GM12878 (cell line): ENCODE results near the gene AGK. TPM values are rescaled to one million over a fixed set of nuclear protein-coding genes. Genes with fewer than 3 reads are reported as not detected.
A peak's percentile ranks its signal among the peaks of the same experiment; 100 is the strongest.

ENCODE experiments used
- ATAC-seq: fragments of 200-7000 bp; cut with Tn5 transposase; 3 replicates; pipeline ENCODE4 v1.9.1; 2020; ENCODE audit warnings: mild to moderate bottlenecking, moderate library complexity
- BruUV-seq: library from RNA; stranded (reverse); fragments of 400-500 nt; replicated peaks from 2 replicates; lab custom pipeline; 2021; lab: Mats Ljungman, UMichigan
- CTCF ChIA-PET: fragments of 300-600 bp; sonication (Branson Sonifier 250); formaldehyde crosslinking; extraction: SDS; loops from one replicate; lab custom pipeline; 2021; ENCODE audit warnings: inconsistent platforms; lab: Yijun Ruan, JAX
- POLR2A ChIA-PET: fragments of 350-600 bp; formaldehyde crosslinking; extraction: SDS; loops from one replicate; lab custom pipeline; 2021; ENCODE audit warnings: inconsistent platforms; lab: Charles Lee
- RAD21 ChIA-PET: fragments of 300-600 bp; sonication (Branson Sonifier 250); formaldehyde crosslinking; loops from one replicate; lab custom pipeline; 2023; ENCODE audit warnings: antibody characterized with exemption; ENCODE audit not compliant: unreplicated experiment; lab: Charles Lee
- SMC1A ChIA-PET: fragments of 300-600 bp; sonication (Branson Sonifier 250); formaldehyde crosslinking; loops from one replicate; lab custom pipeline; 2023; ENCODE audit not compliant: unreplicated experiment, uncharacterized antibody; lab: Charles Lee
- DNase-seq: peaks from one replicate; pipeline ENCODE4 v3.0.0-alpha.2; 2011; ENCODE audit warnings: low read depth, low spot score
- FAIRE-seq: peaks from 3 replicates; lab custom pipeline; 2011; peaks lifted over from hg19 to GRCh38; lab: Jason Lieb, UNC
- H2AFZ ChIP-seq: 2 replicates; pipeline ENCODE4 v1.6.0; 2011; ENCODE audit warnings: low read depth, low read length, control low read depth; ENCODE audit not compliant: control insufficient read depth
- H3K27ac ChIP-seq: 2 replicates; pipeline ENCODE4 v1.5.1; 2011; ENCODE audit warnings: control low read depth; ENCODE audit not compliant: control insufficient read depth, insufficient read depth
- H3K27me3 ChIP-seq, 2 experiments: replicated peaks in 1 of 2; 2 replicates each; pipeline versions ENCODE4 v1.6.0 to v1.6.1; 2011; ENCODE audit warnings: low read length in 1 of 2; ENCODE audit not compliant: control insufficient read depth in 2 of 2, insufficient read depth in 2 of 2
- H3K36me3 ChIP-seq, 2 experiments: 2 replicates each; pipeline ENCODE4 v1.5.1; 2011; ENCODE audit warnings: low read length in 1 of 2; ENCODE audit not compliant: control insufficient read depth in 2 of 2, insufficient read depth in 2 of 2
- H3K4me1 ChIP-seq: 2 replicates; pipeline ENCODE4 v1.6.1; 2011; ENCODE audit warnings: mild to moderate bottlenecking, low read length, moderate library complexity, mixed read lengths; ENCODE audit not compliant: control insufficient read depth, insufficient read depth
- H3K4me2 ChIP-seq: 2 replicates; pipeline ENCODE4 v1.6.0; 2011; ENCODE audit warnings: control low read depth; ENCODE audit not compliant: control insufficient read depth, insufficient read depth
- H3K4me3 ChIP-seq: fragments of 200-600 bp; sonication (generic); 2 replicates; pipeline ENCODE4 v1.5.1; 2016
- H3K79me2 ChIP-seq: 2 replicates; pipeline ENCODE4 v1.6.0; 2011; ENCODE audit warnings: low read length; ENCODE audit not compliant: control insufficient read depth, insufficient read depth
- H3K9ac ChIP-seq: 2 replicates; pipeline ENCODE4 v1.8.0; 2011; ENCODE audit warnings: low read length, control low read depth, mixed read lengths; ENCODE audit not compliant: control insufficient read depth, insufficient read depth
- H3K9me3 ChIP-seq: replicated peaks from 3 replicates; pipeline ENCODE4 v1.5.1; 2011; ENCODE audit warnings: mild to moderate bottlenecking, low read length; ENCODE audit not compliant: control insufficient read depth, insufficient read depth
- H4K20me1 ChIP-seq: 2 replicates; pipeline ENCODE4 v1.6.0; 2011; ENCODE audit not compliant: control insufficient read depth, insufficient read depth
- BMI1 ChIP-seq: fragments of 450-650 bp; IDR thresholded peaks from 2 replicates; pipeline ENCODE4 v1.6.1; 2016; ENCODE audit warnings: mild to moderate bottlenecking, moderate library complexity, borderline replicate concordance
- HCFC1 ChIP-seq: fragments of 150-350 bp; IDR thresholded peaks from 2 replicates; pipeline ENCODE4 v1.6.1; 2014; ENCODE audit warnings: low read length
- HSF1 ChIP-seq: fragments of 150-350 bp; IDR thresholded peaks from 2 replicates; pipeline ENCODE4 v1.6.1; 2014; ENCODE audit warnings: mild to moderate bottlenecking, low read depth, low read length
- MEF2B ChIP-seq: fragments of 450-650 bp; IDR thresholded peaks from 2 replicates; pipeline ENCODE4 v1.6.1; 2018; ENCODE audit warnings: mild to moderate bottlenecking, moderate library complexity; ENCODE audit not compliant: partially characterized antibody, poor library complexity, severe bottlenecking
- NFIC ChIP-seq: IDR thresholded peaks from 2 replicates; pipeline ENCODE4 v1.6.1; 2012; ENCODE audit warnings: low read depth, mild to moderate bottlenecking, inconsistent platforms, low read length, moderate library complexity
- SRF ChIP-seq, 2 experiments: IDR thresholded peaks; 2 replicates each; pipeline ENCODE4 v1.6.1; 2011; ENCODE audit warnings: low read depth in 2 of 2, low read length in 2 of 2, mild to moderate bottlenecking in 1 of 2, moderate library complexity in 1 of 2
- STAT3 ChIP-seq: IDR thresholded peaks from 2 replicates; pipeline ENCODE4 v1.6.1; 2011; ENCODE audit warnings: low read depth, low read length, improper control_type of control experiment
- TCF7 ChIP-seq: IDR thresholded peaks from 2 replicates; pipeline ENCODE4 v1.6.1; 2014; ENCODE audit warnings: antibody characterized with exemption, borderline replicate concordance
- WGBS: methylation state at CpG from one replicate; pipeline ENCODE4 v1.1.6; 2016; ENCODE audit warnings: low lambda C conversion rate; ENCODE audit not compliant: insufficient replicate concordance, insufficient coverage; ENCODE audit errors: missing lambda C conversion rate; 5-methylcytosine and 5-hydroxymethylcytosine counted together
- in situ Hi-C: fragments of 300-500 bp; cut with MboI; formaldehyde crosslinking; loops from 9 replicates; pipeline ENCODE4 v1.14.3; 2018; ENCODE audit warnings: mixed read lengths
- intact Hi-C: fragments of 100-400 bp; cut with micrococcal nuclease; formaldehyde crosslinking; loops from one replicate; pipeline ENCODE4 v1.14.2; 2022; ENCODE audit not compliant: unreplicated experiment
- polyA plus RNA-seq, 11 experiments: library from polyadenylated mRNA; depleted of rRNA in 4 of 11; unstranded in 6 of 11; stranded (reverse) in 5 of 11; fragments of >200 nt; fragmentation: Nextera tagmentation in 4 of 11; fragmentation: Illumina TruSeq in 1 of 11; extraction: Ambion mirVana in 4 of 11; extraction: Trizol in 1 of 11; gene quantifications; 1 replicate in 1 of 11; 2 replicates in 10 of 11; pipeline versions ENCODE4 v1.2.1 to v1.2.3, GENCODE V29; 2011 to 2016; ENCODE audit warnings: inconsistent platforms in 2 of 11, missing spikeins in 2 of 11, low read depth in 1 of 11
- total RNA-seq, 4 experiments: library from RNA; depleted of rRNA in 3 of 4; stranded (reverse); fragments of >200 nt in 3 of 4; fragmentation: Illumina TruSeq in 1 of 4; extraction: Trizol in 1 of 4; gene quantifications; 2 replicates each; pipeline versions ENCODE4 v1.2.1 to v1.2.3, GENCODE V29; 2013 to 2021
- TF ChIP-seq, protein P1 (sequence below): fragments of 450-650 bp; IDR thresholded peaks from 2 replicates; pipeline ENCODE4 v1.6.1; 2017; ENCODE audit warnings: mild to moderate bottlenecking, moderate library complexity
- TF ChIP-seq, protein P2 (sequence below): IDR thresholded peaks from 2 replicates; pipeline ENCODE4 v1.6.1; 2012; ENCODE audit warnings: low read depth, low read length, improper control_type of control experiment

Gene AGK
- total and polyA plus RNA-seq, 10 of the 15 experiments (the other 5 are each of a cell fraction or from before 2014, with no cell fraction given) = 32.5 to 85.6 (median 47.8) TPM

DNA sequence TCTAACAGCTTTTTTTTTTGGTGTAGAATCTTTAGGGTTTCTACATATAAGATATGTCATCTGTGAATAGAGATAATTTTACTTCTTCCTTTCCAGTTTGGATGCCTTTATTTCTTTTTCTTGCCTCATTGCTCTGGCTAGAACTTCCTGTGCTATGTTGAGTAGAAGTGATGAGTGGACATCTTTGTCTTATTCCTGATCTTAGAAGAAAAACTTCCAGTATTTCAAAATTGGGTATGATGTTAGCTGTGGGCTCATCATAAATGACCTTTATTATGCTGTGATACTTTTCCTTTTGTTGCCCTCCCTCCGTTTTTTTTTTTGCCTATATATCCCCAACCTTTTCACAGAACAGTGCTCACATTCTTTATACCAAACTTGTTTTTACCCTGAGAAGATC, 8.8 kb downstream of the AGK start:
- Histone ChIP-seq H3K27me3 (no peaks in the 10 kb centered on the region), H3K36me3 (peaks cover 1 to 10% of the 10 kb centered on the region in 2 experiments; a peak in 2 of 4 replicates), H3K9ac (no peak overlapping the region), H2AFZ (no peak overlapping the region), H3K4me3 (no peak overlapping the region), H3K27ac (no peak overlapping the region), H3K4me1 (peaks cover 26% of the 10 kb centered on the region), H3K4me2 (no peak overlapping the region), H3K9me3 (peaks cover 38% of the 10 kb centered on the region), H3K79me2 (peaks cover 4% of the 10 kb centered on the region), H4K20me1 (no peaks in the 10 kb centered on the region)
- SMC1A ChIA-PET = interaction anchor here (0.6 kb wide), 1 partner anchor 12 kb away, joined by 5 read pairs; no protein-coding TSS in a partner anchor
- no TSS peak for BruUV-seq
- DNase-seq = no peak
- TF ChIP-seq NFIC = no peak
- TF ChIP-seq MEF2B = no peak
- CTCF ChIA-PET = no interaction called here
- intact Hi-C loops (loop anchor here (5.0 kb wide), 1 partner anchor 37 kb away; no protein-coding TSS in a partner anchor), in situ Hi-C loops (loop anchor here (10.0 kb wide), 1 partner anchor 1245 kb away; no protein-coding TSS in a partner anchor)
- RAD21 ChIA-PET = no interaction called here
- ATAC-seq = no peak
- POLR2A ChIA-PET = no interaction called here
- WGBS = 67% methylated on average over 1 of the region's 1 CpG
- peak; percentile 7 for FAIRE-seq

DNA sequence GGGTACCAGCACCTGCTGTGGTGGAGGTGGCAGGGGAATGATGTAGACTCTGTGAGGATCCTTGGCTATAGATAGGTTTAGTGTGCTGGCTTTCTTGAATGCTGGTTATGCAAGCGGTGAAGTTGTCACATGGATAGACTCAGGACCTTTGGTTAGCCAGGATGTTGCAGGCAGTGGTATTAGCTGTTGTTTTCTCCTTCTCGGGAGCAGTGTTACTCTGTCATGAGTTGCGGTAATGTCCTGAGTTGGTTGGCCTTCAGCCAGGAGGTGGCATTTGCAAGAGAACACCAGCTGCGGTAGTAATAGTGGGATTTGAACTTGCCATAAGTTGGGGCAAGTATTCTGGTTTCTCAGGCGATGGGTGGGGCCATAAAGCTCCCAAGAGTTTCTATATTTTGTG, 10.8 kb downstream of the AGK start:
- 60% methylated on average over 5 of the region's 5 CpGs for WGBS
- peaks cover 1 to 18% of the 10 kb centered on the region in 2 experiments; a peak in 3 of 4 replicates for H3K36me3 ChIP-seq
- RAD21 ChIA-PET = no interaction called here
- POLR2A ChIA-PET = no interaction called here
- no TSS peak for BruUV-seq
- peaks cover 4% of the 10 kb centered on the region for H3K79me2 ChIP-seq
- no peak overlapping the region for H3K9ac ChIP-seq
- peaks cover 40% of the 10 kb centered on the region for H3K9me3 ChIP-seq
- H3K4me2 ChIP-seq = no peak overlapping the region
- DNase-seq (no peak), FAIRE-seq (no peak), ATAC-seq (no peak)
- peak overlapping the region; percentile 21; the same call in 1 of the 2 replicates for H3K27ac ChIP-seq
- H3K27me3 ChIP-seq = no peaks in the 10 kb centered on the region
- no peak overlapping the region for H2AFZ ChIP-seq
- peaks cover 26% of the 10 kb centered on the region for H3K4me1 ChIP-seq
- in situ Hi-C loops = loop anchor here (10.0 kb wide), 1 partner anchor 1243 kb away; no protein-coding TSS in a partner anchor
- SMC1A ChIA-PET = interaction anchor here (1.1 kb wide), 1 partner anchor 9 kb away, joined by 4 read pairs; no protein-coding TSS in a partner anchor
- no peak overlapping the region for H3K4me3 ChIP-seq
- CTCF ChIA-PET = no interaction called here
- H4K20me1 ChIP-seq = no peaks in the 10 kb centered on the region
- intact Hi-C loops = no loop called here
- TF ChIP-seq, protein P1, sequence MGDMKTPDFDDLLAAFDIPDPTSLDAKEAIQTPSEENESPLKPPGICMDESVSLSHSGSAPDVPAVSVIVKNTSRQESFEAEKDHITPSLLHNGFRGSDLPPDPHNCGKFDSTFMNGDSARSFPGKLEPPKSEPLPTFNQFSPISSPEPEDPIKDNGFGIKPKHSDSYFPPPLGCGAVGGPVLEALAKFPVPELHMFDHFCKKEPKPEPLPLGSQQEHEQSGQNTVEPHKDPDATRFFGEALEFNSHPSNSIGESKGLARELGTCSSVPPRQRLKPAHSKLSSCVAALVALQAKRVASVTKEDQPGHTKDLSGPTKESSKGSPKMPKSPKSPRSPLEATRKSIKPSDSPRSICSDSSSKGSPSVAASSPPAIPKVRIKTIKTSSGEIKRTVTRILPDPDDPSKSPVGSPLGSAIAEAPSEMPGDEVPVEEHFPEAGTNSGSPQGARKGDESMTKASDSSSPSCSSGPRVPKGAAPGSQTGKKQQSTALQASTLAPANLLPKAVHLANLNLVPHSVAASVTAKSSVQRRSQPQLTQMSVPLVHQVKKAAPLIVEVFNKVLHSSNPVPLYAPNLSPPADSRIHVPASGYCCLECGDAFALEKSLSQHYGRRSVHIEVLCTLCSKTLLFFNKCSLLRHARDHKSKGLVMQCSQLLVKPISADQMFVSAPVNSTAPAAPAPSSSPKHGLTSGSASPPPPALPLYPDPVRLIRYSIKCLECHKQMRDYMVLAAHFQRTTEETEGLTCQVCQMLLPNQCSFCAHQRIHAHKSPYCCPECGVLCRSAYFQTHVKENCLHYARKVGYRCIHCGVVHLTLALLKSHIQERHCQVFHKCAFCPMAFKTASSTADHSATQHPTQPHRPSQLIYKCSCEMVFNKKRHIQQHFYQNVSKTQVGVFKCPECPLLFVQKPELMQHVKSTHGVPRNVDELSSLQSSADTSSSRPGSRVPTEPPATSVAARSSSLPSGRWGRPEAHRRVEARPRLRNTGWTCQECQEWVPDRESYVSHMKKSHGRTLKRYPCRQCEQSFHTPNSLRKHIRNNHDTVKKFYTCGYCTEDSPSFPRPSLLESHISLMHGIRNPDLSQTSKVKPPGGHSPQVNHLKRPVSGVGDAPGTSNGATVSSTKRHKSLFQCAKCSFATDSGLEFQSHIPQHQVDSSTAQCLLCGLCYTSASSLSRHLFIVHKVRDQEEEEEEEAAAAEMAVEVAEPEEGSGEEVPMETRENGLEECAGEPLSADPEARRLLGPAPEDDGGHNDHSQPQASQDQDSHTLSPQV = no peak
- TF ChIP-seq HCFC1 = no peak
- TF ChIP-seq TCF7 = no peak
- TF ChIP-seq, protein P2, sequence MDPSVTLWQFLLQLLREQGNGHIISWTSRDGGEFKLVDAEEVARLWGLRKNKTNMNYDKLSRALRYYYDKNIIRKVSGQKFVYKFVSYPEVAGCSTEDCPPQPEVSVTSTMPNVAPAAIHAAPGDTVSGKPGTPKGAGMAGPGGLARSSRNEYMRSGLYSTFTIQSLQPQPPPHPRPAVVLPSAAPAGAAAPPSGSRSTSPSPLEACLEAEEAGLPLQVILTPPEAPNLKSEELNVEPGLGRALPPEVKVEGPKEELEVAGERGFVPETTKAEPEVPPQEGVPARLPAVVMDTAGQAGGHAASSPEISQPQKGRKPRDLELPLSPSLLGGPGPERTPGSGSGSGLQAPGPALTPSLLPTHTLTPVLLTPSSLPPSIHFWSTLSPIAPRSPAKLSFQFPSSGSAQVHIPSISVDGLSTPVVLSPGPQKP = no peak
- TF ChIP-seq STAT3 = no peak
- no peak for TF ChIP-seq NFIC
- TF ChIP-seq HSF1 = no peak
- no peak for TF ChIP-seq BMI1
- no peak for TF ChIP-seq SRF (IDR thresholded peaks at IDR 0.05; ENCODE audit: low read depth in 2 of 2, low read length in 2 of 2)
